K562 (cell line): Measurements from ENCODE around the gene CMTM1. TPM values are rescaled to one million over a fixed set of nuclear protein-coding genes. Genes with fewer than 3 reads are reported as not detected.

Experiments
- ASH1L ChIP-seq: fragments of 450-650 bp; IDR thresholded peaks from 2 replicates; pipeline ENCODE4 v1.6.1; 2018; ENCODE audit warnings: borderline replicate concordance, mild to moderate bottlenecking, low read depth; ENCODE audit not compliant: partially characterized antibody
- EGR1 ChIP-seq: fragments of 450-650 bp; conservative IDR thresholded peaks from 2 replicates; pipeline ENCODE4 v1.6.1; 2017; ENCODE audit warnings: mild to moderate bottlenecking
- FOS ChIP-seq: IDR thresholded peaks from 3 replicates; pipeline ENCODE4 v1.6.1; 2011; ENCODE audit not compliant: insufficient read length; ENCODE audit errors: extremely low read depth
- FOXA3 ChIP-seq, 2 experiments: fragments of 450-650 bp in 1 of 2; sonication (generic) in 1 of 2; formaldehyde crosslinking; IDR thresholded peaks in 1 of 2; conservative IDR thresholded peaks in 1 of 2; 2 replicates each; pipeline versions ENCODE4 v1.4.0 to v1.8.0; 2020 to 2022; ENCODE audit warnings: mild to moderate bottlenecking in 2 of 2, missing genetic modification reagents in 1 of 2
- GATA2 ChIP-seq: sonication (generic); formaldehyde crosslinking; IDR thresholded peaks from 2 replicates; pipeline ENCODE4 v1.4.0; 2020; ENCODE audit warnings: mild to moderate bottlenecking, missing genetic modification reagents
- GATAD2B ChIP-seq: fragments of 450-650 bp; IDR thresholded peaks from 2 replicates; pipeline ENCODE4 v1.6.1; 2017; ENCODE audit warnings: mild to moderate bottlenecking, borderline replicate concordance
- LARP7 ChIP-seq: fragments of 450-650 bp; IDR thresholded peaks from 2 replicates; pipeline ENCODE4 v1.6.1; 2016
- POLR2A ChIP-seq: fragments of 450-650 bp; conservative IDR thresholded peaks from 2 replicates; pipeline ENCODE4 v1.6.1; 2016
- RBFOX2 ChIP-seq: fragments of 200-400 bp; formaldehyde crosslinking; IDR thresholded peaks from 2 replicates; pipeline ENCODE4 v1.6.1; 2017; ENCODE audit warnings: low read depth, mild to moderate bottlenecking, low read length, moderate library complexity
- TFE3 ChIP-seq: fragments of 450-650 bp; formaldehyde crosslinking; IDR thresholded peaks from 2 replicates; pipeline ENCODE4 v1.4.0; 2020; ENCODE audit warnings: mild to moderate bottlenecking, mixed read lengths
- ZNF143 ChIP-seq: sonication (generic); formaldehyde crosslinking; IDR thresholded peaks from 2 replicates; pipeline ENCODE4 v1.9.0; 2022; ENCODE audit warnings: mild to moderate bottlenecking, missing genetic modification reagents
- ZNF507 ChIP-seq: conservative IDR thresholded peaks from 2 replicates; pipeline ENCODE4 v1.6.1; 2017; ENCODE audit warnings: missing genetic modification characterization, missing compliant biosample characterization
- polyA plus RNA-seq, 8 experiments: library from polyadenylated mRNA; depleted of rRNA in 4 of 8; stranded (reverse) in 5 of 8; unstranded in 3 of 8; fragments of >200 nt; fragmentation: Nextera tagmentation in 2 of 8; fragmentation: Illumina TruSeq in 1 of 8; extraction: Ambion mirVana in 2 of 8; extraction: Trizol in 1 of 8; gene quantifications; 2 replicates each; pipeline versions ENCODE4 v1.2.1 to v1.2.3, GENCODE V29; 2011 to 2014; ENCODE audit warnings: inconsistent platforms in 1 of 8, missing spikeins in 1 of 8
- total RNA-seq, 7 experiments: library from RNA; depleted of rRNA in 6 of 7; stranded (reverse); fragments of >200 nt in 6 of 7; fragmentation: Illumina TruSeq in 2 of 7; extraction: Trizol in 2 of 7; gene quantifications; 2 replicates each; pipeline versions ENCODE4 v1.2.1 to v1.2.3, GENCODE V29; 2011 to 2021; ENCODE audit warnings: low replicate concordance in 1 of 7
- TF ChIP-seq, protein P1 (sequence below): fragments of 450-650 bp; IDR thresholded peaks from 2 replicates; pipeline ENCODE4 v1.6.1; 2016; ENCODE audit warnings: low read depth
- TF ChIP-seq, protein P2 (sequence below): fragments of 250-450 bp; sonication (Bioruptor Pico); IDR thresholded peaks from 2 replicates; pipeline ENCODE4 v1.5.0; 2020; ENCODE audit warnings: mild to moderate bottlenecking, borderline replicate concordance
- TF ChIP-seq, protein P3 (sequence below): conservative IDR thresholded peaks from 2 replicates; pipeline ENCODE4 v1.6.1; 2011; ENCODE audit warnings: low read depth, mild to moderate bottlenecking, low read length; ENCODE audit not compliant: control insufficient read depth

Gene CMTM1
- total and polyA plus RNA-seq, 9 of the 15 experiments (the other 6 are each of a cell fraction or from before 2014, with no cell fraction given): 0.25 to 2.6 (median 1.1) TPM; not detected in 2

DNA sequence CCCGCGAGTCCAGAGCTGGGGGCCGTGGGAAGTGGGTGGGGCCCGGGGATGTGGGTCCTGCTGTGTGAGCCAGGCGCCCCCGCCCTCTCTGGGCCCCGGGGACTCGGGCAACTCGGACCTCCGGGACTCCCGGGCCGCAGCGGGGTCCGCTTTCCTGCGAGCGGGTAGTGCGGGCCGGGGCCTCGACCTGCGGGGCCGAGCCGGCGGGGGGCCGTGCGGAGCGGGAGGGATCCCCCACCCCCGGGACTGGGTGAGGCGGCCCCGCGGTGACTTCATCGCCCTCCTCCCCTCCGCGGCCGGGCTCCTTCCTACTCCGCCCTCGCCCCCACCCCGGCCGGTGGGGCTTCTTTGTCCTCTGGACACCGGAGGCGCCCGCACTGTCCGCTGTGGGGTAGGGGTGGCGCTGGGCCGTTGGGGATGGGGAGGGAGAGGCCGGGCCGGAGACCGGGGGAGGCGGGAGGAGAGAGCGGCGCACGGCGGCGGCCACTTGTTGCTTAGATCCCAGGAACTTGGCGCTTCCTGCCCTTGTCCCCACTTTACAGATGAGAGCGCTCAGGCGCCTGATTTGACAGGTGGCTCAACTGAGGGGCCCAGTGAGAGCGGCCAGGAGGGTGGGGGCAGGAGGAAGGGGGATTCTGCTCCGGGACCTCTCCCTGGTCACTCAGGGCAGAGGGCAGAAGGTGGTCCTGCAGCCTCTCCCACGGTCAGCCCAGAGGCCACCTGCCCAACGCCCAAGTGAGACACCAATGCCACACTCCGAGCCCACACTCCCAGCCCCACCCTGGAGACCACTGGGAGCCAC is 39.1 kb downstream of the CMTM1 start (continued):
- no peak for TF ChIP-seq ZNF143 (CRISPR knock-in tag)
- TF ChIP-seq RBFOX2: peak; percentile 71
- peak; percentile 45; the same call in 1 of the 2 replicates for TF ChIP-seq EGR1
- TF ChIP-seq TFE3 (CRISPR knock-in tag): no peak
- no peak for TF ChIP-seq GATA2
- TF ChIP-seq, protein P1, sequence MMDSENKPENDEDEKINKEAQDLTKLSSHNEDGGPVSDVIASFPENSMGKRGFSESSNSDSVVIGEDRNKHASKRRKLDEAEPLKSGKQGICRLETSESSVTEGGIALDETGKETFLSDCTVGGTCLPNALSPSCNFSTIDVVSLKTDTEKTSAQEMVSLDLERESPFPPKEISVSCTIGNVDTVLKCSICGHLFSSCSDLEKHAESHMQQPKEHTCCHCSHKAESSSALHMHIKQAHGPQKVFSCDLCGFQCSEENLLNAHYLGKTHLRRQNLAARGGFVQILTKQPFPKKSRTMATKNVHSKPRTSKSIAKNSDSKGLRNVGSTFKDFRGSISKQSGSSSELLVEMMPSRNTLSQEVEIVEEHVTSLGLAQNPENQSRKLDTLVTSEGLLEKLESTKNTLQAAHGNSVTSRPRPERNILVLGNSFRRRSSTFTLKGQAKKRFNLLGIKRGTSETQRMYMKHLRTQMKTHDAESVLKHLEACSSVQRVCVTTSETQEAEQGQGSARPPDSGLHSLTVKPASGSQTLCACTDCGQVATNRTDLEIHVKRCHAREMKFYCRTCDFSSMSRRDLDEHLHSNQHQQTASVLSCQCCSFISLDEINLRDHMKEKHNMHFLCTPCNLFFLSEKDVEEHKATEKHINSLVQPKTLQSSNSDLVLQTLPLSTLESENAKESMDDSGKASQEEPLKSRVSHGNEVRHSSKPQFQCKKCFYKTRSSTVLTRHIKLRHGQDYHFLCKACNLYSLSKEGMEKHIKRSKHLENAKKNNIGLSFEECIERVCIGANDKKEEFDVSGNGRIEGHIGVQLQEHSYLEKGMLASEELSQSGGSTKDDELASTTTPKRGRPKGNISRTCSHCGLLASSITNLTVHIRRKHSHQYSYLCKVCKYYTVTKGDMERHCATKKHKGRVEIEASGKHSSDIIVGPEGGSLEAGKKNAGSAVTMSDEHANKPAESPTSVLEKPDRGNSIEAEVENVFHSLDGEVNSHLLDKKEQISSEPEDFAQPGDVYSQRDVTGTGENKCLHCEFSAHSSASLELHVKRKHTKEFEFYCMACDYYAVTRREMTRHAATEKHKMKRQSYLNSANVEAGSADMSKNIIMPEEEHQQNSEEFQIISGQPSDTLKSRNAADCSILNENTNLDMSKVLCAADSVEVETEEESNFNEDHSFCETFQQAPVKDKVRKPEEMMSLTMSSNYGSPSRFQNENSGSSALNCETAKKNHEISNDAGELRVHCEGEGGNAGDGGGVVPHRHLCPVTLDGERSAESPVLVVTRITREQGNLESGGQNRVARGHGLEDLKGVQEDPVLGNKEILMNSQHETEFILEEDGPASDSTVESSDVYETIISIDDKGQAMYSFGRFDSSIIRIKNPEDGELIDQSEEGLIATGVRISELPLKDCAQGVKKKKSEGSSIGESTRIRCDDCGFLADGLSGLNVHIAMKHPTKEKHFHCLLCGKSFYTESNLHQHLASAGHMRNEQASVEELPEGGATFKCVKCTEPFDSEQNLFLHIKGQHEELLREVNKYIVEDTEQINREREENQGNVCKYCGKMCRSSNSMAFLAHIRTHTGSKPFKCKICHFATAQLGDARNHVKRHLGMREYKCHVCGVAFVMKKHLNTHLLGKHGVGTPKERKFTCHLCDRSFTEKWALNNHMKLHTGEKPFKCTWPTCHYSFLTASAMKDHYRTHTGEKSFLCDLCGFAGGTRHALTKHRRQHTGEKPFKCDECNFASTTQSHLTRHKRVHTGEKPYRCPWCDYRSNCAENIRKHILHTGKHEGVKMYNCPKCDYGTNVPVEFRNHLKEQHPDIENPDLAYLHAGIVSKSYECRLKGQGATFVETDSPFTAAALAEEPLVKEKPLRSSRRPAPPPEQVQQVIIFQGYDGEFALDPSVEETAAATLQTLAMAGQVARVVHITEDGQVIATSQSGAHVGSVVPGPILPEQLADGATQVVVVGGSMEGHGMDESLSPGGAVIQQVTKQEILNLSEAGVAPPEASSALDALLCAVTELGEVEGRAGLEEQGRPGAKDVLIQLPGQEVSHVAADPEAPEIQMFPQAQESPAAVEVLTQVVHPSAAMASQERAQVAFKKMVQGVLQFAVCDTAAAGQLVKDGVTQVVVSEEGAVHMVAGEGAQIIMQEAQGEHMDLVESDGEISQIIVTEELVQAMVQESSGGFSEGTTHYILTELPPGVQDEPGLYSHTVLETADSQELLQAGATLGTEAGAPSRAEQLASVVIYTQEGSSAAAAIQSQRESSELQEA: no peak
- no peak for TF ChIP-seq GATAD2B
- TF ChIP-seq ZNF507 (tag): no peak
- no peak for TF ChIP-seq ASH1L
- TF ChIP-seq, protein P2, sequence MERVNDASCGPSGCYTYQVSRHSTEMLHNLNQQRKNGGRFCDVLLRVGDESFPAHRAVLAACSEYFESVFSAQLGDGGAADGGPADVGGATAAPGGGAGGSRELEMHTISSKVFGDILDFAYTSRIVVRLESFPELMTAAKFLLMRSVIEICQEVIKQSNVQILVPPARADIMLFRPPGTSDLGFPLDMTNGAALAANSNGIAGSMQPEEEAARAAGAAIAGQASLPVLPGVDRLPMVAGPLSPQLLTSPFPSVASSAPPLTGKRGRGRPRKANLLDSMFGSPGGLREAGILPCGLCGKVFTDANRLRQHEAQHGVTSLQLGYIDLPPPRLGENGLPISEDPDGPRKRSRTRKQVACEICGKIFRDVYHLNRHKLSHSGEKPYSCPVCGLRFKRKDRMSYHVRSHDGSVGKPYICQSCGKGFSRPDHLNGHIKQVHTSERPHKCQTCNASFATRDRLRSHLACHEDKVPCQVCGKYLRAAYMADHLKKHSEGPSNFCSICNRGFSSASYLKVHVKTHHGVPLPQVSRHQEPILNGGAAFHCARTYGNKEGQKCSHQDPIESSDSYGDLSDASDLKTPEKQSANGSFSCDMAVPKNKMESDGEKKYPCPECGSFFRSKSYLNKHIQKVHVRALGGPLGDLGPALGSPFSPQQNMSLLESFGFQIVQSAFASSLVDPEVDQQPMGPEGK (CRISPR knock-in tag): no peak
- TF ChIP-seq FOS: no peak
- 0 out of 2 replicates have a peak, but pooled peaks have one; percentile 48 for TF ChIP-seq POLR2A
- no peak for TF ChIP-seq FOXA3 (CRISPR knock-in tag; conservative IDR thresholded peaks at IDR 0.05 in 1 of 2, IDR thresholded peaks at IDR 0.05 in 1 of 2)
- TF ChIP-seq, protein P3, sequence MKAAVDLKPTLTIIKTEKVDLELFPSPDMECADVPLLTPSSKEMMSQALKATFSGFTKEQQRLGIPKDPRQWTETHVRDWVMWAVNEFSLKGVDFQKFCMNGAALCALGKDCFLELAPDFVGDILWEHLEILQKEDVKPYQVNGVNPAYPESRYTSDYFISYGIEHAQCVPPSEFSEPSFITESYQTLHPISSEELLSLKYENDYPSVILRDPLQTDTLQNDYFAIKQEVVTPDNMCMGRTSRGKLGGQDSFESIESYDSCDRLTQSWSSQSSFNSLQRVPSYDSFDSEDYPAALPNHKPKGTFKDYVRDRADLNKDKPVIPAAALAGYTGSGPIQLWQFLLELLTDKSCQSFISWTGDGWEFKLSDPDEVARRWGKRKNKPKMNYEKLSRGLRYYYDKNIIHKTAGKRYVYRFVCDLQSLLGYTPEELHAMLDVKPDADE: no peak
- TF ChIP-seq LARP7: no peak
